HG03457 (cell line): ENCODE results near the gene MAP4K4.
"Not testable (repeated sequence)": the region's sequence is repeated elsewhere in the genome, so short reads cannot be mapped to it uniquely, and the experiment has no call there.

Experiments used
- ATAC-seq: cut with Tn5 transposase; IDR thresholded peaks from one replicate; pipeline ENCODE4 v1.9.1; 2021; ENCODE audit warnings: moderate number of reproducible peaks; ENCODE audit not compliant: unreplicated experiment

Gene MAP4K4

DNA sequence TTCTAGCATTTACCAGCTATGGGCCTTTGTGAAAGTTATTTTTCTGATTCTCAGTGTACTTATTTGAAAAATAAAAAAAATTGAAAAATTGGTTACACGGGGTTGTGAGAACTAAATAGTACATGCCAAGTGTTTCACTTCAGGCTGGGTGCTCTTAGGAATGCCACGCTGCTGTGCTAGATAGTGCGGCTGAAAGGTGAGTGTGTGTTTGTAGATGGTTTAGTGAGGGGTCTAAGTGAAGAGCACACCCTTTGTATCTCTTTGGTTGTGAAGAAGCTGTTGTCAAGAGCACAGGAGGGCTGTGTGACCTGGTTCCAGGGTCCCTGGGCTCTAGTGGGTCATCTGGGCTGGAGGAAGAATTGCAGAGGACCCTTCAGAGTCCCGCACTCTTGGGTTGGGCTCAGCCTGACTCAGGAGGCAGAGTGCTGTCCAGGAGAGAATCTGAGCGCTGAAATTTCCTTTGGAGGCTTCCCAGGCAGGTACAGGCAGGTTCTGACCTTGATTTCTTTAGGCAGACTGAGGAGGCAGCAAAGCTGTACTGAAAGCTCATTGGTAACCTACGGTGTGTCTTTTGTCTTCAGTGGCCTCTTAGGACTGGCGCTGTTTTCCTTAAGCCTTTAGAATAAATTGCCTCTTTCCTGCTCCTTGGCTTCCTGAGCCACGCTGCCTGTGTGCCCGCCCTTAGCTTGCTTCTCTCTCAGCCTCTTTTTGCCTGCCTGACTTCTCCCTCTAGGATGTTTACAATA, 44.4 kb downstream of the MAP4K4 start:
- no peak for ATAC-seq

DNA sequence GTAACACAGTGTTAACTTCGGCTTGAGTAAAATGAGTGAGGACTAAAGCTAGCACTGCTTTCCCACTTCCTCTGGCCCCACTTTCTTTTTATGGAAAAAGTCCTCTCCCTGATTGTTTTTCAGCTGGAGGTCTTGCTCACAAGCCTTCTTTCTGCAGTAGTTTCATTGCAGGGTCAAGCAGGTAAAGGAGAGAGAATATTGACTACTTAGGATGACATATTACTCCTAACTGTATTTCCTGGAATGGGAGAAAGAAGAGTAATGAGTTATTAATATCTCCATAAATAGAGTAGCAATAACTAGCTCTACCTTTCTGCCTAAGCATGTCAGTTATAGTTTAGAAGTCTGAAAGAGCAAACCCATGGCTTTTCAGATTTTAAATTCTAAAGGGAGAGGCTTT, 45.0 kb downstream of the MAP4K4 start:
- no peak for ATAC-seq

DNA sequence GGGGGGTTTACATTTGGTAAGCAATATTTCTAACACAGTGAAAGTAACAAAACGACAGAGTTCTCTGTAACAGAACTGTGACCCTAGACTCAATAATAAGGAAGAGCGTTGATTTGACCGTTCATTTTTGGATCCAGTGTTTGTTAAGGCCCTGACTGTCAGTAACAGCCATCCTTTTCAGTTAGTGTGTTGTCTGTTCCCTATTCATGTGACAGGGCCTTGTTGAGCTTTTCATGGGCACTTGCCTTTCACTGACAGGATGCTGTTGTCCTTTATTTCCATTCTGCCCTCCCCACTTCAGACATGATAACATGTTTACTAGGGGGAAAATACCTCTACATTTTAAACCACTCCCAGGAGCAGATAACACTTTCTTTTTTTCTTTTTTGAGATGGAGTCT, 45.8 kb downstream of the MAP4K4 start:
- ATAC-seq, result no peak

DNA sequence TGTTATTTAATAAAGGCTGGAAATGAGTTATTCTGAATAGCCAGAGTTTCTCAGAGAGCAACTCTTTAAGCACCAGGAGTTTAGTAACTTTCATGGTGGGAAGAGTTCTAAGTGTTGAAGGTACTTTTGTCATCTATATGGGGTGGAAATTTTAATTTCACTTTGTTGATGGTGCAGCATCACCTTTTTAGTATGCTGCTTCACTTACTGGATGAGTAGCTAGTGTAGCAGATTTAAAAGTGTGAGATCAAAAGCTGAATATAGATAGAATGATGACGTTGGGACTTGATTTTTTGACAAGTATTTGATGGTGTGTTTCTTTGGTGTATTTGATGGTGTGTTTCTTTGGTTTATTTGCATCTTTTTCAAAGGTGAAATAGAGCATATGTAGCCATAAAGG, 47.3 kb downstream of the MAP4K4 start:
- ATAC-seq, result no peak

DNA sequence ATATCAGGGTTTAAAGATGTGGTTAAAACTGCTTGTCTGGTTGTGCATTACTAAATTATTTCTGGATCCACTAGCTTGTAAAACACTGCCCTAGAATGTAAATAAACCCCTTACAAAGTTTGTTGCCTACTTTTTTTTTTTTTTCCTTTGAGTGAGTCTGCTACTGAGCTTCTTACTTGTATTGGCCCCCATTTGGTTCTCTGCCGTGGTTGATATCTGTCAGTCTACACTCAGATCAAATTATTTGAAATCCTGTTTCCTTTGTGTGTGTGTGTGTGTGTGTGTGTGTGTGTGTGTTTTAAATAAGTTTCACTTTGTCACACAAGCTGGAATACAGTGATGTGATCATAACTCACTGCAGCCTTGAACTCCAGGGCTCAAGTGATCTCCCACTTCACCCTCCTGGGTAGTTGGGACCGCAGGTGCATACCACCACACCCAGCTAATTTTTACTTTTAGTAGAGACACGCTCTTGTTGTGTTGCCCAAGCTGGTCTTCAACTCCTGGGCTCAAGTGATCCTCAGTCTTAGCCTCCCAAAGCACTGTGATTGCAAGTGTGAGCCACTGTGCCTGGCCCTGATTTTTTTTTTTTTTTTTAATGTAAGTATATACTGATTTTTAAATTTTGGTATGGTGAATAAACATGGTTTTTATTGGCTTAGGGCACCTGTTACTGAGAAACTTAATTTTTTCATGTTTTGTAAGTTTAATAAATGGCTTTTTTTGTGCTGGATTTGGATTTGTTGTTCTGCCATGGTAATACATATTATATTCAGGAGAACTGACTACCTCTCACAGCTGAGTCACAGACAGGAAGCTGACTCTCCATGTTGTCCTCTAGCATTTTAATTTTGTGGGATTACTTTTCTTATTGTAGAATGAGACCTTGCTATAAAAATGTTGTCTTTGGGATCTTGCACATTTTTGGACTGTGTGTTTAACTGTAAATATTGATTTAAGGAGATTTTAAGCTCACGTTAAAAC, 48.5 kb downstream of the MAP4K4 start:
- no peak for ATAC-seq

DNA sequence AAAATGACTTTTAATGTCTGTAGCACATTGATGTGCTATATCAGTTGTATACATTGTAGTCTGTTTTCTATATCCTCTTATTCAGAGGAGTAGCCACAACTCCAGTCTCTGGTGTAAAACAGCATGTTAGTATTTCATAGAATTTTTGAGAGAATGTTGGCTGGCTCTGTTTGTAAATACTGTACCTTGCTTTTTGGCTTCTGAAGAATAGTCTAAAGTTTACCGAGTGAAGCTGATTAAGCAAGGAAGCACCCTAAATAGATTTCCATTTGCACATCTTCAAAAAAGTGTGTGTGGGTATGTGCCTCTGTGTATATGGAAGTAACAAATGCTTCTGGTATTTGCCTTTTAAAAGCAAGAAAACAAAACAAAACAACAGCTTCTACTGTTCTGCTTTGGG, 50.5 kb downstream of the MAP4K4 start:
- ATAC-seq, result no peak

DNA sequence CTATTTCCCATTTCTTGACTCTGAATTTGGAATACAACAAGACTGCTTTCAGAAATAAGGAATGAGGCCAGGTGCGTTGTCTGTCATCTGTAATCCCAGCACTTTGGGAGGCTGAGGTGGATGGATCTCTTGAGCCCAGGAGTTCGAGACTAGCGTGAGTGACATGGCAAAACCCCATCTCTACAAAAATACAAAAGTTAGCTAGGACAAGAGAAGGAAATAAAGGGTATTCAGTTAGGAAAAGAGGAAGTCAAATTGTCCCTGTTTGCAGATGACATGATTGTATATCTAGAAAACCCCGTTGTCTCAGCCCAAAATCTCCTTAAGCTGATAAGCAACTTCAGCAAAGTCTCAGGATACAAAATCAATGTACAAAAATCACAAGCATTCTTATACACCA, 51.0 kb downstream of the MAP4K4 start:
- ATAC-seq, result not testable (repeated sequence)

DNA sequence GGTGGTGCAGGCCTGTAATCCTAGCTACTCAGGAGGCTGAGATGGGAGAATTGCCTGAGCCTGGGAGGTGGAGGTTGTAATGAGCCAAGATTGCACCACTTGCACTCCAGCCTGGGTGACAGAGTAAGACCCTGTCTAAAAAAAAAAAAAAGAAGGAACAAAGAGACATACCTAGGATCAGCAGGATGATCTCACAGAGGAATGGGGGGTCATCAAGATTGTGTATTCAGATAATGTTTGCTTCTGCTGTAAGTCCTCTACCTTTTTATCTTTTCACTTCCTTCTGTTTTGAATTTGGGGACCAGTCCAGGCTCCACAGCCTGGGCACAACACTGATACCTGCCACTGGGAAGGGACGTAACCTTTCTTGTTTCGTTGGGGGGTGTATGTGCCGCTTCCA, 53.2 kb downstream of the MAP4K4 start:
- ATAC-seq, result no peak

DNA sequence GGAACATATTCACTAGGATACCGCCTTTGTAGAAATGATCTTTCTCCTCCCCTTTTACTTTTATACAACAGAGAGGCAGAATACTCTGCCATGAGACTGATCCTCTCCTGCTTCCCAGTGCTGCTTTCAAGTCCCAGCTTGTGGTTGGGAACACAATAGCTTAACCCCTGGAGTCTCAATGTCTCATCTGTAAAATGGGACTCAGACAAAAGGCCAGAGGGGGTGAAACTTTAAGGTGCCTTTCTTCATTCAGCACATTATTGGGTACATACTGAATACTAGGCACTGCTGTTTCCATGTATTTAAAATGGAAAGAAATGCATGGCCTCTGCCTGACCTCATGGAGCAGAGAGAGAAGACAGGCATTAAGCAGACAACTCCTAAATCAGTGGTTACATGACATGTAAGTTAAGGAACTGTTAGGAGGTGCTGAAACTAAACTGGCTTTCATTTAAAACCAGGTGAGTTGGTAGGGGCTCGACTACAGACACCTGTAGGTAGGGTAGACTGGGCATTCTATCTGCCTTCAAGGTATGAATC, 53.8 kb downstream of the MAP4K4 start:
- ATAC-seq, result no peak

DNA sequence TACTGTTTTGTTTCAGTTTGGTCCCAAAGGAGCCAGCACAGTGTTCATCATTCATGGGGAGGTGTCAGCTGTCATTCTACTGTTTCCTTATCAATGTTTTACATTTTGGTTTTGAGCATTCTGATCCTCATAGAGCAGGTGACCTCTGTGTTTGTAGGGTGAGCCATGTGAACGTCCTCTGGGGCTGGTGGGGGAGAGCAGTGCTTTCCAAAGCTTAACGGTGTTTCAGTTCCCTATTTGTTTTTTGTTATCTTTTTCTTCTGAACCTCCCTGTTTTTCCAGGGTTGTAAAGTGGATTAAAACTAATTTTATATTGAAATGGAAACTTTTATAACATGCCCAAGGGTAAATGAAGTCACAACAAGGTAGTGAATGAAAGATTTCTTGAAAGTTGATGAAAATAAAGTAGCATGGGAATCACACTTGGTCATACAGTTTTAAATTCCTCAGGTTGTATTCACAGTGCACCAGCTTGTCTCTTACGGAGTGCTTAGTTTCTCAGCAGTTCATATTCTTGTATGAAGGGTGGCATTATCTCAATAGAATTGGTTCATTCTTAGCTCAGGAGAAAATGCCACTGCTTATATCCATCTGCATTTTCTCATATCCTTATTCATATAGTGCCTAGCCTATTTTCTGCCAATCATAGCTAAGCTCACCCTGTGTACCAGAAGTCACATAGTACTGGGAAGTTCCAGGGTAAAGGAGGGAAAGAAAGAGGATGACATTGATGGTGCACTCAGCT, 54.5 kb downstream of the MAP4K4 start:
- peak; percentile 86 for ATAC-seq

DNA sequence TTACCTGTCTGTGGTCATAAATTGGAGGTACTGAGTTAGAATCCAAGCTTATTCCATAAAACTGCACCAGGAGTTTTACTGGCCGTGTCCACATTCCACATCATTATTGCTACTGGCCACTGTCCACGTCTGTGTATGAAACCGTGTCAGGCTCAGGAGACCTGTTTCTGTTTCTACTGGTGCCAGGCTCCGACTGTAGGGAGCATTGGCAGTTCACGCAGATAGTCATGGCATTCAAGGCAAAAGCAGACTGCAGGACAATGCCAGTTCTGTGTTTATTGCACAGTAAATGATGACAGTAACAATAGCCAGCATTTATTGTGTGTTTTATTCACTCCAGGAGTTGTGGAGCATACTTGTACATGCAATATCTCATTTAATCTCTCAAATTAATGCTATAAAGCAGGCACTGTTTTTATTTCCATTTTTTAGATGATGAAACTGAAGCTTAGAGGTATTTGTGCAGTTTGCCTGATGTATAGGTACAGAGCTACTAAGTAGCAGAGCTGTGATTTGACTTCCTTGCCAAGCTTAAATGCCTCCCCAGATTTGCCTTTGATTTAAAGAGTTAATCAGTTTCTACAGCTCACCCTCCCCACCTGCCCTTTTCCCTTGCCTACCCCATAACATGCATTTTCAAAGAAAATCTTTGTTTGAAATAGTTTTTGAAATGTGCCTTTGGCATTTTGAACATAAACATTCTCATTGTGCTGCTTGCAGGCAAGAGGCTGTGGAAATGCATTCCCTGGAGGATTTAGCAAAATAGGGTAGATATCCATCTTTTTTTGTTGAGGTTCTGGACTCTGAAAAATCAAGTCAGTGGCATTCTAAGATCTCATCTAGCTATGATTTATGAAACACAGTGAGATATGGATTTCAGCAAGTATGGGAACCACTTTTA, 55.5 kb downstream of the MAP4K4 start:
- ATAC-seq, result no peak

DNA sequence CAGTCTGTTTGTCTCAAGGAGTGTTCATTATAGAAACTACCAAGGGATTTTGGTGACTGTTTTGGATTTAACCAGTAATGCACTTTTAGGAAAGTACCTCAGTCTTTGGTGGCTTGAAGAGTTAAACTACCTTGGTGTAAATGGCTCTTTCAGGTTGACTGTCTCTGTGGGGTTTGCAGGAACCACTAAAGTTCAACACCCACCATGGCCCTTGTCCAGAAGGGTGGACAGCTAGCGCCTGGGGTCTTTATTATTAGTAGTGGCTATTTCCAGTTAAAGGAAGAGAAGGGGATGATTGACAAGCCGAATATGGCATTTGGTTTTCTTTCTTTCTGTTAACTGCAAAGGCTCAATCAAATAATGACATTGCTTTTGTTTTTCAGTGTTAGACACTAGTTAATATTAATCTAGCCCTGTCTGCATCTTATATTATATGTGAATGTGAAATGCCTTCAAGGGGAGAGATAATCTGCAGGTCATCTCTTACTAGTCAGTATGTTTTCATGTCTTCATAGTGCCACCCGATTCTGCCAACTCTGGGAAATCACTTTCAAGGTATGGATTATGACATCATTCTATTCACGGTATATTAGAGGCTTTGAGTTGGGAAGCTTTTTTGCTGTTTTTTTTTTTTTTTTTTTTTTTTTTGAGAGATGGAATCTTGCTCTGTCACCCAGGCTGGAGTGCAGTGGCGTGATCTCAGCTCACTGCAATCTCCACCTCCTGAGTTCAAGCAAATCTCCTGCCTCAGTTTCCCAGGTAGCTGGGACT, 56.4 kb downstream of the MAP4K4 start:
- no peak for ATAC-seq

DNA sequence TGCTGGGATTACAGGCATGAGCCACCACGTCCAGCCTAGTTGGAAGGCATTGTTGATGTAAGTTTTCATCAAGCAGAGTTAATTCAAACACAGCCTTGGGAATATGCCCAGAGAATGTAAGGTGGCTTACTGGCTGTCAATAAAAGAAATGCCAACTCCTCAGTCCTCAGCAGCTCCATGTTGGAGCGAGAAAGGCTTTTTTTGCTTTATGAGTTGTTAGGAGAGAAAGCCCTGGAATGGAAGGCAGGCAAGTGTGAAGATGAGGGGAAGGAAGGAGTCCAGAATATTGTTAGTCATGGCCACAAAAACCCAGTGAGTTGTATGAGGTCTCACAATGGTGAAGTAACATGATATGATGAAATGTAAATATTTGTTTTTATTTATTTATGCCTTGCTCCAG, 57.1 kb downstream of the MAP4K4 start:
- no peak for ATAC-seq

DNA sequence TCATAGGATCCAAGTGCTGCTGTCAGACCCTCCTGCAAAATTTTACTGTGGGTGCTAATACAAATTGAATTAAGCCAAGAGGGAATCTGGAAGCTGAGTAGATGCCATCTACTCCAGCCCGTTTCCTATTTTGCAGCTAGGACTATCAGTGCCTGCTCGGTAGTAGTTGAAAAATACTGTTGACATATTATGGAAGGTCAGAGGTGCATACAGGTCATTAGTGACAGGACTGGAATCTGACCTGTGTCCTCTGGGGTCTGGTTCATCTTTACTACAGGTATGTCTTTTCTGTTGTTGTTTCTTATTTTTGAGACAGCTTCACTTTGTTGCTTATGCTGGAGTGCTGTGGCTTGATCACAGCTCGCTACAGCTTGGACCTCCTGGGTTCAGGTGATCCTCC, 58.8 kb downstream of the MAP4K4 start:
- no peak for ATAC-seq

DNA sequence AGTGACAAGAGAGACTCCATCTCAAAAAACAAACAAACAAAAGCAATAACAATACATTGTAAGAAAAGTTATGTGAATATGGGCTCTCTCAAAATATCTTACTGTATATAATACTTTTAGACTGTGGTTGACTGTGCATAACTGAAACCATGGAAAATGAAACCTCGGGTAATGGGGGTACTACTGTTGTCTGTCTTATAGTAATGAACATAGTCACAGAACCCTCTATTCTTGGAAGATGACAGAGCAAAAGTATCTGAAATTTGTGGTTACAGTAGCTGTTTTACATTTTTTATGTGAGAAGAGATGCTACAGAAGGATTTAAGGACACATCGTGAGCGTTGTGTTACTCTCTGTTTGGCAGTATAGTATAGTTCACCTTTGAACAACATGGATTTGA, 60.5 kb downstream of the MAP4K4 start:
- peak; percentile 56 for ATAC-seq

DNA sequence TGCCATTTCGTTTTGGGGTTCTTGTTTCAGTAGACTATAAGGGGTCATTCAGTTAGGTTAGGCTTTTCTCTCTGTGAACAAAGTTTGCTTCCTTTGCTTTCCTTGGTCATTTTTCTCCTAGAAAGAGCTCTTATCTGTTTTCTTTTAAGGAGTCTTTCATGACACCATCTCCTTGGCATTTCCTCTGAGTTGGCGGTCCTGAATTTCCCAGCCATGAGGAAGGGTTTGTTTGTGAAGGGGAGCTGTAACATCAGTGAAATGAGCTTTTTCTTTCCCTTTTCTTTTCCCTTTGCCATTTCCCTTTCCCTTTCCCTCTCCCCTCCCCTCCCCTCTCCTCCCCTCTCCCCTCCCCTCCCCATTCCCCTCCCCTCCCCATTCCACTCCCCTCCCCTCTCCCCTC, 61.7 kb downstream of the MAP4K4 start:
- no peak for ATAC-seq

DNA sequence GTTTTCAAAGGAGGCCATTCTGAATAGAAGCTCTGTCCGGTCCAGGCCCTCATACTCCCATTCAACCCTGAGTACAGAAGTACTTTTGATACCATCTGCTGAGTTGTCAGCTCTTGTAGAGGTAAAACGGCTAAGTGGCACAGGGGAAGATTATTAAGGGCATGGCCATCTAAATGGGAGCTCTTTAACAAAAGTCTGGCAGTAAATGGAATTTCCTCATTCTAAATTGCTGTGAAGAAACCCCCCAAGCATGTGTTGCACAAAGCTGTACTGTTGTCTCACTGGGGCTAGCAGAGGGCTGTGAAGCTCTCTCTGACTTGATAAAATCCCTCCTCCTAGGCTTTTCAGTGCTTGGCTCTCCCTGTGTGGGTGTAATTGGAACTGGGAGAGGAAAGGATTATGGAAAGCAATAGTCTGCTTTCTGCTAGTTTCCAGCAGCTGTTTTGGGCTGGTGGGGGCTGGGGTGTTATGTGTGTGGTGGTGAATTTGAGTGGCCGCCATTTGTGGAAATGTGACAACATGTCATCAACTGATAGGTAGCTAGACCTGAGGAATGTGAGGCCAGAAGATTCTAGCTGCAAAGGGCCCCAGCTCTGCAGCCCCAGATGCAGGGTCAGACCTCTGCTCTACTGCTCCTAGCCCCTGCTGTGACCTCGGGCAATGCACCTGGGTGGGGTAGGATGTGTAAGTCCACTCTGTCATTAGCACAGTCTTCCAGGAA, 65.1 kb downstream of the MAP4K4 start:
- no peak for ATAC-seq

DNA sequence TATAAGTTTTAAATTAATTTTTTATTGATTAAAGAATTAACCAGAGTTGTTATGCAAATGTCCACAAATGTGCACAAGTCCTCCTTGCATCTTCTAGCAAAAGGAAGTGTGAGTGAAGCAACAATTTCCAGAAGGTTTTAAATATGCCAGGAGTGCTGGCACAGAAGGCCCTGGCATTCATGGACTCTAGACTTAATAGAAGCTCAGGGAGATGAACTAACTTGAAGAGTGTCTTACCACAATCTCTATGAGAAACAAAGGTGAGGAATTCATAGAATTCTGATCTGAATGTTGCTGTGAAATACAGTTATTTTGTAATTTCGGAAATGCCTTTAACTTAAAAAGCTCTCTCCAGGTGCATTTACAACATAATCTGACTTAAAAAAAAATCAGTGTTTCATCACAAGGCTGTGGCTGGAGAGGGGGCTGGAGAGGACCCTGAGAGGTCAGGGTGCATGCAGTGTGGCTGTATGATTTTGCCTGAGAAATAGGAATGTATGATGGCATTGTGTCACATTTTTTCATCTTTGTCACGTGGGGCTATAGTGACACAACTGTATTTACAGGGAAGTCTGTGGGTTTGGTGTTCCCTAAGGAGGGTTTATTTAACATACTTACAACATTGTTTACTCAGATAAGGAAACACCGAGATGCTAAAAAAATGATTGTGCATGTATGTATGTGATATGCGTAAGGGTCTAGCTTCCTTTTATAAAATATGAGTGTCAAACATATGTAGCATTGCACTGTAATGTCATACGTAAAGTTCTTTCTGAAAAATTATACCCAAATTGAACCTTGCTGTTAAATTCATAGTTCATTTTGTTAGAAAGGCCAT, 66.2 kb downstream of the MAP4K4 start:
- ATAC-seq, result no peak
